ENCODE data around the gene YWHAB.

GRCh38 chr20:44948107-44948506, 62.6 kb downstream of the YWHAB start:
- TF ChIP-seq EZH2phosphoT487 (IDR thresholded peaks at IDR 0.05; ENCODE audit: low read length) (no peak), CTCF (IDR thresholded peaks at IDR 0.05; ENCODE audit: low read length) (no peak), EZH2 (optimal IDR thresholded peaks at IDR 0.05; ENCODE audit: low read depth, low read length) (no peak)

All from MM.1S (cell line).